SH-SY5Y (cell line): Measurements from ENCODE around the gene CCDC184.

Source experiments
- GATA2 ChIP-seq: IDR thresholded peaks from 2 replicates; pipeline ENCODE4 v1.6.1; 2011; ENCODE audit warnings: mild to moderate bottlenecking, low read depth, low read length
- GATA3 ChIP-seq: IDR thresholded peaks from 2 replicates; pipeline ENCODE4 v1.6.1; 2011; ENCODE audit warnings: low read depth, mild to moderate bottlenecking, low read length, moderate library complexity

Gene CCDC184

GRCh38 chr12:48165089-48165981, 18.1 kb upstream of the CCDC184 start:
- TF ChIP-seq GATA3 (no peak), GATA2 (no peak)

DNA sequence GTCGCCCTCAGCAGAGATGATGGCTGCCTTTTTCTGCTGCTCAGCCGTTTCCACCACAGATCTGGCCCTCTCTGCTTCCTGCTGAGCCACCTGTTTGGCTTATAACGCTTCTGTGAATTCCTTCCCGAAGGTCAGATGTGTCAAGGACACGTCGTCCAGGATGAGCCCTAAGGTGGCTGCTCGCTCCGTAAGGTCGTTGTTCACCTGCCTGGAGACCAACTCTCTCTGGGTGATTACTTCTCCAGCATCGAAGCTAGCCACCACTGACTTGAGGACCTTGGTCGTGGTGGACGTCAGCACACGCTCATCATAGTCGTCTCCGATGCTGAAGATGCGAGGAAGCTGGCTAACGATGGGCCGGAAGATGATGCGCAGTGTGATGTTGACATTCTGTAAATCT, 14.4 kb upstream of the CCDC184 start:
- TF ChIP-seq GATA3 (no peak), GATA2 (no peak)

DNA sequence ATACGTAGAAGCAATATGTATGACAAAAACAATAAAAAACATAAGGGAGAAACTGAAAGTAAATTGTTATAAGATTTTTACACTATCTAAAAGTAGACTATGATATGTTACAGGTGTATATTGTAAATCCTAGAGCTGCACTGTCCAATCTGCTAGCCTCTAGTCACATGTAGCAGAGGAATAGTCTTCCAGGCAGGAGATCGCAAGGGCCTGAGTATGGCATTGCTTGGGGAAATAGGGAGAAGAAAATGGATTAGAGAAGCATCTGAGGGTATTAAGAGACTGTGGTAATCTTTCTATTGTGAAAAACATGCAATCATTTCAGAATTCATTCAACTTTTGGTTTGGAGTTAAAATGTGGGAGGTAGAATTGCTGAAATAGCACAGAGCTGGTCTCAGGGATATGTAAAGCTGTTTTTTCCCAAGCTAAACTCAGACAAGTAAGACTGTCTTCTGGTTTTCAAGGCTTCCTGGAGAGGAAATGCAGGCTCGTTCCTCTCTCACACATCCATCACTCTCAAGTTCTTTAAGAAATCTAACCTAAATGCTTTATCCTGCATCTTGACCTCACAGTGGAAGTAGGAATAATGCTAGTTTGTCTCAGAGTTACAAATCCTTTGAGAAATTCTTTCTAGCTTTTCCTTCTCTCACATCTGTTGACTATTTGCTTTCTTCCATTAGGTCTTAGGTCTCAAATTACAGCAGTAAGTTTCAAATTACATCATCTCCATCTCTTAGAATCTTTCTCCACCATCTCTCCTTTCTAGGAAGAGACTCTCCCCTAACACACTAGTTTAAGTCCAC, 7.6 kb upstream of the CCDC184 start:
- TF ChIP-seq GATA3 (no peak), GATA2 (no peak)

DNA sequence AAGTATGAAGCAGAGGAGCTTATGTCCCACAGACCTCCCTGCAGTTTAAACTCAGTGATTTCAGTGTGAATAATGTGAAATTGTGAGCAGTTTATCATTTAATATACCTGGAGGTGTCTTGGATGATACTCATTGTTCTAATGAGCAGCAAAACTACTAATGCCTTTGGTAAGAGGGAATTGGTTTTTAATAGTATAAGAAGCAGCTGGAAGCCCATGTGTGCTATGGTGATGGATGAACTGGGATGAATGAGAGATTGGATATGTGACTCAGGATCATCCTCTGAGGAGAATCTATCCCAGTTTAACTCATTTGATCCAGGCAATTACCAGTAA, 7.1 kb upstream of the CCDC184 start:
- TF ChIP-seq GATA3 (no peak), GATA2 (no peak)

DNA sequence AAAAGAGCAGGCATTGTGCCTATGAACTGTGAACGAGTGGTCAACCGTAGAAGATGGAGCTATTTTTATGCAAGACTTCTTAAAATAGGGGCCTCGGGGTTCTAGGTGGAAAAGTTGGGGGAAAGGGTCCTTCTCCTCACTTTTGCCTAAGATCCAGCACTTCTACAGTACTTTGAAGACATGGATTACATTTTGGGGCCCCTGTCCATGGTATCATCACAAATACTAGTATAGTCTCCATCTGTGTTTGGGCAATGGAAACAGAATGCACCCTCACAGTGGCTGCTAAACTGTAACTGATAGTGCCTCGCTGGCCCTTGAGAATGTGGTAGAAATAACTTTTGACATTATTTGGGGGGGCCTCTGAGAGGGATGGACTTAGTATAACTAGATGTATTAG, 5.5 kb upstream of the CCDC184 start:
- TF ChIP-seq GATA3 (no peak), GATA2 (no peak)

GRCh38 chr12:48179466-48179865, 4.0 kb upstream of the CCDC184 start:
- no peak for TF ChIP-seq GATA3
- no peak for TF ChIP-seq GATA2

DNA sequence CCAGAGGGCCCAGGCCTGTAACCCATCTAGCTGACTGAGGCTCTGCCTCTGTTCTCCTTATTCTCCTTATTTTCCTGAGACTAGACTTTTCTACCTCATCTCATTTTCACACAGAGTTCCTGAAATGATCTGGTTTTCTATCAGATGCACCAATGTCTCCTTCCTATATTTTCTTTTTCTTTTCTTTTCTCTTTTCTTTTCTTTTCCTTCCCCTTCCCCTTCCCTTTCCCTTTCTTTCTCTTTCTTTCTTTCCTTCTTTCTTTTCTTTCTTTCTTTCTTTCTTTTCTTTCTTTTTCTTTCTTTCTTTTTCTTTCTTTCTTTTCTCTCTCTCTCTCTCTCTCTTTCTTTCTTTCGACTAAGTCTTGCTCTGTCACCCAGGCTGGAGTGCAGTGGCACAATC, 3.0 kb upstream of the CCDC184 start:
- TF ChIP-seq GATA3, result no peak
- no peak for TF ChIP-seq GATA2

DNA sequence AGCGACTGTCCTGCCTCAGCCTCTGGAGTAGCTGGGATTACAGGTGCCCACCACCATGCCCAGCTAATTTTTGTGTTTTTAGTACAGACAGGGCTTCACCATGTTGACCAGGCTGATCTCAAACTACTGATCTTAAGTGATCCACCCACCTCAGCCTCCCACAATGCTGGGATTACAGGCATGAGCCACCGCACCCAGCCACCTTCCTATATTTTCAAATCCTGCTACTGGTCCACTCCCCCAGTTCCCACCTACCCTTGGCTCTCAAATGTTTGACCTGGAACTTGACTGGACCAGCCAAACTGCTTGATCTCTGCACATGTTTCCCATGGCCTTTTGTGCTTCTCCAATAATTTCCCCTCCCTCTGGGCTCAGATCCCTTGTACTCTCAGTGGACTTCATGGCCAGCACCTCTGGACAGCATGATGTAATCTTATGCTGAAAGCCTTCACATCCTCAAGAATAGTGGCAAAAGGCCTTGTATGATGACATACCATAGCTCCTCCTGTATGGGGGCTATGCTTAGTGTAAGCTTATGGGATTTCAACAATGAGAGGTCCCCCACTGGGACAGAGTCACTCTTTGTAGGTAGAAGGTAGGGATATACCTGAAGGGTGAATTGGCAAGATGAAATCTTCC, 2.5 kb upstream of the CCDC184 start:
- no peak for TF ChIP-seq GATA2
- TF ChIP-seq GATA3, result no peak

- TF ChIP-seq GATA3 (no peak), GATA2 (no peak)
These were observed 813 bp upstream of the CCDC184 start for GRCh38 chr12:48182631-48183030.

GRCh38 chr12:48183876-48184548, 568 bp downstream of the CCDC184 start:
- TF ChIP-seq GATA2, result no peak

GRCh38 chr12:48184549-48184922, 1.1 kb downstream of the CCDC184 start:
- TF ChIP-seq GATA2 (no peak), GATA3 (no peak)

GRCh38 chr12:48185181-48185919, 1.9 kb downstream of the CCDC184 start:
- TF ChIP-seq GATA2, result no peak
- TF ChIP-seq GATA3, result no peak

DNA sequence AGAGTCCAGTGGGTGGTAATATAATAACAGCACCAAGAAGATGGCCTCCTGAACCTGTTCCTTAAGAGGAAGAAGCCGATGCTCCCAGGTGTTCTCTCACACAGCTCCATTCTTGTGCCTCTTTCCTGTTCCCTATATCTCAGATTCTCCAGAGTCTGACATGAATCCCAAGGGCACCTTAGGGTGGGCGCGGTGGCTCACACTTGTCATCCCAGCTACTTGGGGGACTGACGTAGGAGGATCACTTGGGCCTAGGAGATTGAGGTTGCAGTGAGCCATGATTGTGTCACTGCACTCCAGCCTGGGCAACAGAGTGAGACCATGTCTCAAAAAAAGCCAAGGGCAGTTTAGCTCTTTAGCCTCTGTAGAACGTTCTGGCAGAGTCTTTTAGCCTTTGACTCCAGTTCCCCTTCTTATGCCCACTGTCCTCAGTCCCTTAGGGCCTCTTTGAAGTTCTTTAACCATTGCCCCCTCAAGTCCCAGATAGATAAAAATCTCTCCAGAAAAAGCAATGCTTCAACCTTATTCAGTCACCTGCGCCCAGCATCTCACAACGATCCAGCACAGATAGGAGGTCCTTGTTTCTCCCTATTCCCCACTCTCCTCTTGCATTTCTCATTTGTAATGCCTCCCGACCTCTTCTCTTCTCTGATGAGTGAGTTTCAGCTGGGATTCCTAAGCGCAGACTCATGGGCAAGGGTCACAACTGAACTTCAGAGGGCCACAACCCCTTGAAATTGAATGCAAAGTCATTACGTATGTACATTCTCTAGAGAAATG, 4.7 kb downstream of the CCDC184 start:
- TF ChIP-seq GATA3, result no peak
- TF ChIP-seq GATA2, result no peak
